Measurements from ENCODE around the gene DAAM2.

Gene DAAM2

GRCh38 chr6:39902136-39902535 lies 110.0 kb downstream of the DAAM2 start:
- peaks cover 8 to 11% of the 10 kb centered on the region in 2 donors for H3K4me1 Mint-ChIP-seq
- no peak overlapping the region for H3K4me3 Mint-ChIP-seq
- H3K27ac Mint-ChIP-seq: no peak overlapping the region
- H3K27me3 Mint-ChIP-seq: peaks cover 17 to 50% of the 10 kb centered on the region in 2 donors
- no peak for ATAC-seq (replicated peaks)
- H3K9me3 Mint-ChIP-seq: no peaks in the 10 kb centered on the region
- no peaks in the 10 kb centered on the region for H3K36me3 Mint-ChIP-seq
- DNase-seq: no peak

- H3K36me3 Mint-ChIP-seq: no peaks in the 10 kb centered on the region
- DNase-seq: no peak
- peaks cover 2 to 4% of the 10 kb centered on the region in 2 donors for H3K4me1 Mint-ChIP-seq
- H3K4me3 Mint-ChIP-seq: no peak overlapping the region
- no peak overlapping the region for H3K27ac Mint-ChIP-seq
- ATAC-seq (replicated peaks): no peak
- H3K27me3 Mint-ChIP-seq: peaks cover 15 to 43% of the 10 kb centered on the region in 2 donors
- H3K9me3 Mint-ChIP-seq: no peaks in the 10 kb centered on the region
These were observed 110.8 kb downstream of the DAAM2 start for GRCh38 chr6:39902786-39903465.

- Mint-ChIP-seq H3K27ac (no peak overlapping the region), H3K4me1 (no peaks in the 10 kb centered on the region), H3K36me3 (no peaks in the 10 kb centered on the region), H3K4me3 (no peak overlapping the region), H3K27me3 (peaks cover 17 to 39% of the 10 kb centered on the region in 2 donors), H3K9me3 (no peaks in the 10 kb centered on the region)
- ATAC-seq (replicated peaks) (no peak), DNase-seq (no peak)
These were observed 111.5 kb downstream of the DAAM2 start for GRCh38 chr6:39903656-39904055.

- DNase-seq (no peak), ATAC-seq (replicated peaks) (no peak)
- Mint-ChIP-seq H3K36me3 (no peaks in the 10 kb centered on the region), H3K4me1 (no peaks in the 10 kb centered on the region), H3K9me3 (no peaks in the 10 kb centered on the region), H3K27ac (no peak overlapping the region), H3K4me3 (no peak overlapping the region), H3K27me3 (peaks cover 14 to 33% of the 10 kb centered on the region in 2 donors)
These were observed 112.9 kb downstream of the DAAM2 start for GRCh38 chr6:39904946-39905639.

- Mint-ChIP-seq H3K36me3 (no peaks in the 10 kb centered on the region), H3K9me3 (no peaks in the 10 kb centered on the region), H3K4me3 (no peak overlapping the region), H3K27ac (no peak overlapping the region), H3K27me3 (peaks cover 14 to 33% of the 10 kb centered on the region in 2 donors), H3K4me1 (no peaks in the 10 kb centered on the region)
- no peak for DNase-seq
- no peak for ATAC-seq (replicated peaks)
These were observed 113.4 kb downstream of the DAAM2 start for GRCh38 chr6:39905640-39905975.

GRCh38 chr6:39906318-39906761 lies 114.2 kb downstream of the DAAM2 start:
- H3K36me3 Mint-ChIP-seq: no peaks in the 10 kb centered on the region
- H3K27me3 Mint-ChIP-seq: peaks cover 10 to 30% of the 10 kb centered on the region in 2 donors
- H3K4me1 Mint-ChIP-seq: no peaks in the 10 kb centered on the region
- no peaks in the 10 kb centered on the region for H3K9me3 Mint-ChIP-seq
- DNase-seq (no peak), ATAC-seq (replicated peaks) (no peak)
- no peak overlapping the region for H3K4me3 Mint-ChIP-seq
- no peak overlapping the region for H3K27ac Mint-ChIP-seq

- Mint-ChIP-seq H3K27me3 (peaks cover 7 to 16% of the 10 kb centered on the region in 2 donors), H3K4me1 (no peaks in the 10 kb centered on the region), H3K27ac (no peak overlapping the region), H3K9me3 (no peaks in the 10 kb centered on the region), H3K36me3 (no peaks in the 10 kb centered on the region), H3K4me3 (no peak overlapping the region)
- DNase-seq: no peak
- no peak for ATAC-seq (replicated peaks)
These were observed 115.8 kb downstream of the DAAM2 start for GRCh38 chr6:39907871-39908575.

- H3K9me3 Mint-ChIP-seq: no peaks in the 10 kb centered on the region
- peaks cover 7 to 9% of the 10 kb centered on the region in 2 donors for H3K27me3 Mint-ChIP-seq
- no peaks in the 10 kb centered on the region for H3K36me3 Mint-ChIP-seq
- DNase-seq (no peak), ATAC-seq (replicated peaks) (no peak)
- no peak overlapping the region for H3K4me3 Mint-ChIP-seq
- no peaks in the 10 kb centered on the region for H3K4me1 Mint-ChIP-seq
- H3K27ac Mint-ChIP-seq: no peak overlapping the region
These were observed 116.8 kb downstream of the DAAM2 start for GRCh38 chr6:39908838-39909583.

- Mint-ChIP-seq H3K27ac (no peak overlapping the region), H3K4me1 (no peaks in the 10 kb centered on the region), H3K4me3 (no peak overlapping the region), H3K9me3 (no peaks in the 10 kb centered on the region), H3K36me3 (no peaks in the 10 kb centered on the region), H3K27me3 (peaks cover 5 to 9% of the 10 kb centered on the region in 2 donors)
- ATAC-seq (replicated peaks) (no peak), DNase-seq (no peak)
These were observed 117.5 kb downstream of the DAAM2 start for GRCh38 chr6:39909701-39910100.

GRCh38 chr6:39910164-39910563 lies 118.0 kb downstream of the DAAM2 start:
- Mint-ChIP-seq H3K4me1 (no peaks in the 10 kb centered on the region), H3K4me3 (no peak overlapping the region), H3K27me3 (peaks cover 6 to 9% of the 10 kb centered on the region in 2 donors), H3K9me3 (no peaks in the 10 kb centered on the region), H3K27ac (no peak overlapping the region), H3K36me3 (no peaks in the 10 kb centered on the region)
- DNase-seq: no peak
- no peak for ATAC-seq (replicated peaks)

GRCh38 chr6:39910744-39911143 lies 118.6 kb downstream of the DAAM2 start:
- H3K4me3 Mint-ChIP-seq: no peak overlapping the region
- ATAC-seq (replicated peaks) (no peak), DNase-seq (no peak)
- H3K27me3 Mint-ChIP-seq: peaks cover 6 to 9% of the 10 kb centered on the region in 2 donors
- no peaks in the 10 kb centered on the region for H3K4me1 Mint-ChIP-seq
- no peaks in the 10 kb centered on the region for H3K36me3 Mint-ChIP-seq
- H3K27ac Mint-ChIP-seq: no peak overlapping the region
- no peaks in the 10 kb centered on the region for H3K9me3 Mint-ChIP-seq

GRCh38 chr6:39911513-39912125 lies 119.4 kb downstream of the DAAM2 start:
- Mint-ChIP-seq H3K4me3 (no peak overlapping the region), H3K27ac (no peak overlapping the region), H3K4me1 (no peaks in the 10 kb centered on the region), H3K9me3 (no peaks in the 10 kb centered on the region), H3K27me3 (peaks cover 6 to 7% of the 10 kb centered on the region in 2 donors), H3K36me3 (no peaks in the 10 kb centered on the region)
- ATAC-seq (replicated peaks): no peak
- DNase-seq: no peak

- H3K27me3 Mint-ChIP-seq: peaks cover 6% of the 10 kb centered on the region in 2 donors
- no peaks in the 10 kb centered on the region for H3K36me3 Mint-ChIP-seq
- no peak for ATAC-seq (replicated peaks)
- no peak overlapping the region for H3K27ac Mint-ChIP-seq
- no peak overlapping the region for H3K4me3 Mint-ChIP-seq
- no peaks in the 10 kb centered on the region for H3K4me1 Mint-ChIP-seq
- H3K9me3 Mint-ChIP-seq: no peaks in the 10 kb centered on the region
- no peak for DNase-seq
These were observed 120.3 kb downstream of the DAAM2 start for GRCh38 chr6:39912446-39912845.

- DNase-seq (no peak), ATAC-seq (replicated peaks) (no peak)
- Mint-ChIP-seq H3K36me3 (no peaks in the 10 kb centered on the region), H3K4me1 (no peaks in the 10 kb centered on the region), H3K27me3 (peaks cover 6% of the 10 kb centered on the region in 2 donors), H3K9me3 (no peaks in the 10 kb centered on the region), H3K4me3 (no peak overlapping the region), H3K27ac (no peak overlapping the region)
These were observed 121.3 kb downstream of the DAAM2 start for GRCh38 chr6:39913391-39913916.
